COLO829 (cell line): ENCODE results near the gene TNFSF13B.
"Not testable (repeated sequence)": the region's sequence is repeated elsewhere in the genome, so short reads cannot be mapped to it uniquely, and the experiment has no call there.

Experiments
- DNase-seq: peaks from one replicate; pipeline ENCODE4 v3.0.0; 2012; ENCODE audit warnings: low spot score

TNFSF13B gene

GRCh38 chr13:108281901-108282300, 12.4 kb downstream of the TNFSF13B start:
- no peak for DNase-seq

GRCh38 chr13:108283110-108283509, 13.6 kb downstream of the TNFSF13B start:
- DNase-seq: no peak

DNA sequence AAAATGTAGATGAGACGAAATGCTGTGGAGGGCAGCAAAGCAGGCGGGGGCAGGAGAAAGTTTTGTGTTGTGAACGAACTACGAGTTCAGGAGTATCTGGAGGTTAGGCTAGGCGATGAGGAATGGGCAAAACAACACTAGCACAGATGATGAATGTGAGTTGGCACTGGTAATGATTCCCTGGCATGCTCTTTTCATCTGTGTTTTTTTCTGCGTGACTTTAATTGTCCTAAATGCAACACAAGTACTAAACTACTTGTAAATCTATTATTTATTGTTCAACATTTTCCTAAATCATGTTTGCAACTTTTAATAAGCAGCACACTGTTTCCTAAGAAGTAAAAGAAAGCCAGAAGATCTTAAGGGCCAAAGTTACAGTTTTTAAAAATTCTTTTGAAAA, 19.2 kb downstream of the TNFSF13B start:
- no peak for DNase-seq

DNA sequence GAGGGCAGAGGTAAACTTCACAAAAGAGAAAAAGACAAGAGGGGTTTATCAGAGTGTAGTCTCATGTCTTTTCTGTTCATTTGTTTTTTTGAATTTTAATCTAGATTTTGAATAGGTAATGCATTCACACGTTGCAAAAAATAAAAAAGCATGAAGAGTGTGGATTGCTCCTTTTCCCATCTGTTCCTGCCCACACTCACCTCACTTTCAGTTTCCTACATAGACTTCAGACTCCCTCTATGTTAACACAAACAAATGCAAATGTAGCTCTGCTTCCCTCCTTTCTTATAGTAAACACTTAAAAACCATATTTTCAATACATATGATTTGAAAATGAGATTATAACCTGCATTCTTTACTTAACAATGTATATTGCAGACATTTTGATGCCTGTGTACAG, 20.3 kb downstream of the TNFSF13B start:
- DNase-seq: no peak

- DNase-seq: no peak
Observed at GRCh38 chr13:108297114-108297513, 27.6 kb downstream of the TNFSF13B start.

GRCh38 chr13:108302279-108302678, 32.8 kb downstream of the TNFSF13B start:
- DNase-seq: no peak

DNA sequence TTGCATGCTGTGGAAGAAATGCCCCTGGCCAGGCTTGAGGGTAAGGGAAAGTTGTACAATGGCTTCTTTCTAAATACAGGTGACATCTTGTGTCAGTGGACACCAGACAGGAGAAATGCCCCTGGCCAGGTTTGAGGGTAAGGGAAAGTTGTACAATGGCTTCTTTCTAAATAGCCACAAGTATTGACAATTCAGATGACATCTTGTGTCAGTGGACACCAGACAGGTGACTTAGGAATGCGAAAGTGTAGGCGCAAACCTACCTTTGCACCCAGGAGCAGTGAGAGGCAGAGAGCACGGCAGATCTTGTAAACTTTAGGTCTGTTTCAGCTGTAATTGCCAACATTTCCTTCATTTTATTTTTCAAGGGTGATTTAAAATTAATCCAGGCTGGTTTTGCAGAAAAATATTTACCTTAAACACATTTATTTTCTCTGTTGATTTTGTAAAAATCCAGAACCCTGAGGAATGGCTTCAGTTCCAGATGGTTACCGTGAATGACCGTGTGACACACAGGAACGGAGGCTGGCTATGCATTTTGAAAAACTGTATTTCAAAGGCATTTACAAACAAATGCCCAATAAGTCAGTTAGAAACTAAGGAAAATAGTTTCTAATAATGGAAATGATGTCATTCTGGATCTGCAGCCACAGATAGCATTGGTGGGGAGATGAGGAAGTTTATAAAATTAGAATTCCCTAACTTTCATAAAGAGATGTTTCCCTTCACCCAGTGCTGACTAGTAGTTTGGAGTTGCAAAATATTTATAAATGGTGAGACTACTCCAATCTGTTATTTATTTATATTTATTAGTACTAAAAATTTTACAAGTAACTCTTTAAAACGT, 34.9 kb downstream of the TNFSF13B start:
- DNase-seq: no peak

DNA sequence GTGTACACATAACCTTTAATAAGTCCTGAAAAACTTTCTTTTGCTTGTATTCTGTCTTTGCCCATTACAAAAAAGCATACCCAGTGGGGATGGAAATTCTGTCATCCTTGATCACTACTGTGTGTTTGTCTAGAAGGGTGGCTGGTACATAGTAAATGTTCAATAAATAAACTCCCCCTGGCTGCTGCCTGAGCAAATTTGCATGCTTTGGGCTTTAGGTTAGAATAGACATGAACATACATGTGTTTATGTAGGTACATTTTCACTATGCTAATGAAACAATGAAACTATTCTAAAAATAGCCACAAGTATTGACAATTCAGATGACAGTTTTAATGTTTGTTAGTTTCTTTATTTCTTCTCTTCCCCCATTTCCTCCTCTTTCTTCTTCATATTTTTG, 36.1 kb downstream of the TNFSF13B start:
- no peak for DNase-seq

DNA sequence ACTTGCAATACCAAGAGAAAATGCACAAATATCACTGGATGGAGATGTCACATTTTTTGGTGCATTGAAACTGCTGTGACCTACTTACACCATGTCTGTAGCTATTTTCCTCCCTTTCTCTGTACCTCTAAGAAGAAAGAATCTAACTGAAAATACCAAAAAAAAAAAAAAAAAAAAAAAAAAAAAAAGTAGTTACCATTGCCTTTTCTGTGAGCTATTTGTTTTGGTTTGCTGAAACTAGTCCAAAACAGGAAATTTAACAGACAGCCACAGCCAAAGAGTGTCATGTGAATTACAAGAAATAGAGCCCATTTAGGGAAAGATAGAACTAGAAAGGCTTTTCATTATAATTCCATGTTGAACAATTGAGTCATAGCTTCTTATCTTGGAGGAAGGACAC, 37.3 kb downstream of the TNFSF13B start:
- peak; percentile 80 for DNase-seq

DNA sequence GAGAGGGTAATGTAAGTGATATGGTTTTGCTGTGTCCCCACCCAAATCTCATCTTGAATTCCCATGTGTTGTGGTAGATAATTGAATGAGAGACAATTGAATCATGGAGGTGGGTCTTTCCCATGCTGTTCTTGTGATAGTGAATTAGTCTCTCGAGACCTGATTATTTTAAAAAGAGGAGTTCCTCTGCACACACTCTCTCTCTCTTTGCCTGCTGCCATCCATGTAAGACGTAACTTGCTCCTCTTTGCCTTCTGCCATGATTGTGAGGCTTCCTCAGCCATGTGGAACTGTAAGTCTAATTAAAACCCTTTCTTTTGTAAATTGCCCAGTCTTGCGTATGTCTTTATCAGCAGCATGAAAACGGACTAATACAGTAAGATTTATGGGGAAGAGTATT, 42.1 kb downstream of the TNFSF13B start:
- not testable (repeated sequence) for DNase-seq

DNA sequence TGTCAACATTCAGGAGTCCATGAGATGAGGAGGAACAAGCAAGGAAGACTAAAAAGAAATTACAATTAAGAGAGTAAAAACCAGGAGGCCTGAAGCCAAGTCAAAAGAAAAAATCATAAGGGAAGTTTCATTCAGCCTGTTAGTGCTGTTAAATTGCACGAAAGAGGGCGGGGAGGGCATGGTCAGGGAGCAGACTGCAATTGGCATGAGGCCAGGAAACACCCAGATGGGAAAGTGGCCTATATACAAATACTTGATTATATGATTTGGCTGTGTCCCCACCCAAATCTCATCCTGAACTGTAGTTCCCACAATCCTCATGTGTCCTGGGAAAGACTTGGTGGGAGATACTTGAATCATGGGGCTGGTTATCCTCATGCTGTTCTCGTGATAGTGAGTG, 43.9 kb downstream of the TNFSF13B start:
- no peak for DNase-seq

DNA sequence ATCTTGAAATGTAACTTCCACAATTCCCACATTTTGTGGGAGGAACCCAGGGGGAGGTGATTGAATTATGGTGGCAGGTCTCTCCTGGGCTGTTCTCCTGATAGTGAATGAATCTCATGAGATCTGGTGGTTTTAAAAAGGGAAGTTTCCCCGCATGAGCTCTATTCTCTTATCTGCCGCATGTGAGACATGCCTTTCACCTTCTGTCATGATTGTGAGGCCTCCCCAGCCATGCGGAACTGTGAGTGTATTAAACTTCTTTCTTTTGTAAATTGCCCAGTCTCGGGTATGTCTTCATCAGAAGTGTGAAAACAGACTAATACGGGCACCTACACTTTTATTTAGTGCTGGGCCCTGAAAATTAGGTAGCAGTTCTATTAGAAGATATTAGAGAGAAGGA, 45.8 kb downstream of the TNFSF13B start:
- DNase-seq: no peak

DNA sequence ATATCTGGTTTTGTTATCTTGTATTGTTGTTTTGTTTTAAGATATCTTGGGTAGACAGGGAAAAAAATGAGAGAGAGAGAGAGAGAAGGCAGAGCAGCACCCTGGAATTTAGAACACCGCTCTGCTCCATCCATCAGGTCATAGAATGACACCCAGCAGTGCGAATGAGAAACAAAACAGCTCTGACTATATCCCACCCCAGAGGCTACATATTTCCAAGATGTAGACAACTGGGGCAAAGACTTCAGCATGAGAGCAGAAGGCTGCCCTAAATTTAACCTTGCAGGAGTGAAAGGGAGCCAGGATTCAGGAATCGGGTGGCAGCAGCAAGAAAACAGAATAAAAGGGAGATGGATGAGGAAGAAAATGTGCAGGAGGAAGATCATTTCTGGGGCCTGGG, 46.5 kb downstream of the TNFSF13B start:
- no peak for DNase-seq

- DNase-seq: no peak
Observed at GRCh38 chr13:108316413-108316812, 46.9 kb downstream of the TNFSF13B start.

GRCh38 chr13:108322206-108322824, 52.8 kb downstream of the TNFSF13B start:
- DNase-seq: peak; percentile 54

DNA sequence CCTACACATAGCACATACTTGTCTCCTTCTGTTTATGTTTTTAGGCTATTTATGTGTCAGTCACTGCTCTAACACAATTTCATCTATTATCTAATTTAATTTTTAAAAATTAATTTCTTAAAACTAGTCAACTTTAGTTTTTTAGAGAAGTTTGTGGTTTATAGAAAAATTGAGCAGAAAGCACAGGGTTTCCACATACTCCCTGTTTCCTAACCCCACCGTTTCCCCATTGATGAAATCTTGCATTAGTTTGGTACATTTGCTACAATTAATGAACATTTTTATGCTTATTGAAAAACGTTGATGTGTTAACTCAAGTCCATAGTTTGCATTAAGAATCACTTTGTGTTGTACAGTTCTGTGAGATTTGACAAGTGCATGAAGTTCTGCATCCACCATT, 53.5 kb downstream of the TNFSF13B start:
- DNase-seq: no peak

- DNase-seq: no peak
Observed at GRCh38 chr13:108325863-108326262, 56.3 kb downstream of the TNFSF13B start.

GRCh38 chr13:108326309-108326708, 56.8 kb downstream of the TNFSF13B start:
- DNase-seq: no peak

DNA sequence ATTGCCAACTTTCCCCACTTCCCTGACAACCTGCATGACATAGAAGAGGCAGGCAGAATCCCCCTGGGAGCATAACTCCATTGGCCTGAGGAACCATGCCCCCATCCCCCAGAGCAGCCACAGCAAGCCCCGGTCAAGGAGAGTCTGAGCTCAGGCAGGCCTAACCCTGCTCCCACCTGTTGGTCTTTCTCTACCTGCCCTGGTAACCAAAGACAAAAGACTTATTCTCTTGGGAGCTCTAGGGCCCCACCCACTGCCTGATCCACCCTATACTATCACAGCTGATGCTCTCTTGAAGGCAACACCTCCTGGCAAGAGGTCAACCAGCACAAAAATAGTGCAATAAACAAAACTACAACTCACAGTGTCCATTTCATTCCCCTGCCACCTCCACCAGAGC, 59.3 kb downstream of the TNFSF13B start:
- no peak for DNase-seq

DNA sequence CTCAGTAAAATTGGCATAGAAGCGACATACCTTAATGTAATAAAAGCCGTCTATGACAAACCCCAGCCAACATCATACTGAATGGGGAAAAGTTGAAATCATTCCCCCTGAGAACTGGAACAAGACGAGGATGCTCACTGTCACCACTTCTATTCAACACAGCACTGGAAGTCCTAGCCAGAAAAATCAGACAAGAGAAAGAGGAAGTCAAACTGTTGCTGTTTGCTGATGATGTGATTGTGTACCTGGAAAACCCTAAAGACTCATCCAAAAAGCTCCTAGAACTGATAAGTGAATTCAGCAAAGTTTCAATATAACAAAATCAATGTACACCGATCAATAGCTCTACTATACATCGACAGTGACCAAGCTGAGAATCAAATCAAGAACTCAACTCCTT, 63.3 kb downstream of the TNFSF13B start:
- no peak for DNase-seq

GRCh38 chr13:108342369-108343289, 73.1 kb downstream of the TNFSF13B start:
- DNase-seq: peak; percentile 57

GRCh38 chr13:108345016-108345415, 75.5 kb downstream of the TNFSF13B start:
- DNase-seq: no peak

GRCh38 chr13:108346376-108346775, 76.9 kb downstream of the TNFSF13B start:
- no peak for DNase-seq
